ENCODE measurements around the gene HAPSTR1. TPM values are rescaled to one million over a fixed set of nuclear protein-coding genes. Genes with fewer than 3 reads are reported as not detected.

Gene HAPSTR1
- total and polyA plus RNA-seq, 2 of the 13 experiments (the other 11 are each of a cell fraction or from before 2014, with no cell fraction given) = 25.2 to 83.2 TPM

DNA sequence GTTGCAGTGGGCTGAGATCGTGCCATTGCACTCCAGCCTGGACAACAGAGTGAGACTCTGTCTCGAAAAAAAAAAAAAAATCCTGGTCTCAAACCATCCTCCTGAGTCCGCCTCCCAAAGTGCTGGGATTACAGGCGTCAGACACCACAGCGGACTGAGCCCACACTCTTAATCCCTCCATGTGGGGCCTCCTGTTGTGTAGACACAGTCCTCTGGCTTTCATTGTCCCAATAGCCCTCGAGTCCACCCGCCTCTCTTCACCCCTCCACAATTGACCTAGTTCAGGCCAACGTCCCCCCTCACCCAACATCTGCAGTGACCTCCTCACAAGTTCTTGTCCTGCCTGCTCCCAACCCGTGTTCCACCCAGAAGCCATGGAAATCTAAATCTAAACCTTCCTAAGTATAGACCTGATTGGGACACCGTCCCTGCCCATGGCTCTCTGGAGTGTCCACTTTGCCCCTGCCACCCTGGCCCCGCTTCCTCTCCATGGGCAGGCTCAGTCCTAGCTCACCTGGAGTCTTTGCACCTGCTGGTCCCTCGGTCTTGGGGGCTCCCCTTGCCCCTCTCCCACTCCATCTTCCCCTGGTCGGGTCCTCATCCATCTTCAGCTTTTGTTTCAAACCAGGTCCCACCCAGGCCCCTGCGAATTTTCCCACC, 46.7 kb downstream of the HAPSTR1 start:
- H3K36me3 ChIP-seq (replicated peaks in 1 of 2; ENCODE audit: control insufficient read depth in 1 of 2, insufficient read depth in 2 of 2, low read length in 2 of 2) = no peaks in the 10 kb centered on the region
- no peaks in the 10 kb centered on the region for H4K20me1 ChIP-seq (ENCODE audit: insufficient read depth, low read length)
- WGBS (ENCODE audit: low lambda C conversion rate) = 52% methylated on average over 14 of the region's 14 CpGs
- H3K9ac ChIP-seq (ENCODE audit: insufficient read depth, low read depth, low read length) = no peak overlapping the region
- FAIRE-seq (no peak), DNase-seq (ENCODE audit: low spot score) (no peak), ATAC-seq (no peak; the same call in 2 of the 3 replicates)
- ChIA-PET POLR2A (interaction anchor here (1.1 kb wide), 1 partner anchor 46 kb away, joined by 6 read pairs; the partner anchor contains the start of gene HAPSTR1), CTCF (ENCODE audit: low intra/inter-chr PET ratio, low total read pairs) (interaction anchor here (1.2 to 1.5 kb wide), 2 partner anchors 87 to 120 kb away, joined by 3 to 4 read pairs; no protein-coding TSS in a partner anchor)
- H3K27me3 ChIP-seq (ENCODE audit: control insufficient read depth in 1 of 2, insufficient read depth in 2 of 2, low read length in 2 of 2) = peaks cover 6 to 11% of the 10 kb centered on the region in 2 experiments; a peak in 3 of 5 replicates
- H3K4me2 ChIP-seq (ENCODE audit: low read depth, low read length) = no peak overlapping the region
- BruUV-seq (replicated peaks) = no TSS peak
- no peaks in the 10 kb centered on the region for H3K9me3 ChIP-seq (ENCODE audit: low read length)
- in situ Hi-C loops (cut with HindIII; ENCODE audit: extremely low pct_ligation_motif_present, low pct_unique_long_range_greater_than_20kb) (no loop called here), intact Hi-C loops (cut with micrococcal nuclease; ENCODE audit: unreplicated experiment) (loop anchor here (5.0 to 10.0 kb wide), 4 partner anchors 203 to 563 kb away; no protein-coding TSS in a partner anchor)
- H2AFZ ChIP-seq (ENCODE audit: low read length) = no peak overlapping the region
- no peak overlapping the region for H3K27ac ChIP-seq (ENCODE audit: extremely low read length, insufficient read depth, low read length)
- H3K4me1 ChIP-seq (ENCODE audit: insufficient read depth, low read length) = peaks cover 28% of the 10 kb centered on the region
- no peak overlapping the region for H3K4me3 ChIP-seq (replicated peaks in 1 of 3; ENCODE audit: insufficient read depth in 1 of 3, low read depth in 2 of 3, low read length in 3 of 3)
- H3K79me2 ChIP-seq (ENCODE audit: insufficient read depth, low read length) = no peaks in the 10 kb centered on the region
- no peak for TF ChIP-seq PCBP2 (optimal IDR thresholded peaks at IDR 0.05; ENCODE audit: low read depth, low read length, poor library complexity, severe bottlenecking)
- TF ChIP-seq ZNF530 (CRISPR knock-in tag; IDR thresholded peaks at IDR 0.05; ENCODE audit: low read depth) = no peak
- no peak for TF ChIP-seq RXRA (CRISPR knock-in tag; IDR thresholded peaks at IDR 0.05)
- TF ChIP-seq, protein P1, sequence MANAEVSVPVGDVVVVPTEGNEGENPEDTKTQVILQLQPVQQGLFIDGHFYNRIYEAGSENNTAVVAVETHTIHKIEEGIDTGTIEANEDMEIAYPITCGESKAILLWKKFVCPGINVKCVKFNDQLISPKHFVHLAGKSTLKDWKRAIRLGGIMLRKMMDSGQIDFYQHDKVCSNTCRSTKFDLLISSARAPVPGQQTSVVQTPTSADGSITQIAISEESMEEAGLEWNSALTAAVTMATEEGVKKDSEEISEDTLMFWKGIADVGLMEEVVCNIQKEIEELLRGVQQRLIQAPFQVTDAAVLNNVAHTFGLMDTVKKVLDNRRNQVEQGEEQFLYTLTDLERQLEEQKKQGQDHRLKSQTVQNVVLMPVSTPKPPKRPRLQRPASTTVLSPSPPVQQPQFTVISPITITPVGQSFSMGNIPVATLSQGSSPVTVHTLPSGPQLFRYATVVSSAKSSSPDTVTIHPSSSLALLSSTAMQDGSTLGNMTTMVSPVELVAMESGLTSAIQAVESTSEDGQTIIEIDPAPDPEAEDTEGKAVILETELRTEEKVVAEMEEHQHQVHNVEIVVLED (CRISPR knock-in tag; IDR thresholded peaks at IDR 0.05; ENCODE audit: borderline replicate concordance) = no peak
- TF ChIP-seq NFKBIZ (CRISPR knock-in tag; IDR thresholded peaks at IDR 0.05) = no peak
- TF ChIP-seq SMARCC2 (IDR thresholded peaks at IDR 0.05) = no peak
- TF ChIP-seq POLR2AphosphoS5 (IDR thresholded peaks at IDR 0.05; ENCODE audit: low read depth, low read length) = no peak
- TF ChIP-seq, protein P2, sequence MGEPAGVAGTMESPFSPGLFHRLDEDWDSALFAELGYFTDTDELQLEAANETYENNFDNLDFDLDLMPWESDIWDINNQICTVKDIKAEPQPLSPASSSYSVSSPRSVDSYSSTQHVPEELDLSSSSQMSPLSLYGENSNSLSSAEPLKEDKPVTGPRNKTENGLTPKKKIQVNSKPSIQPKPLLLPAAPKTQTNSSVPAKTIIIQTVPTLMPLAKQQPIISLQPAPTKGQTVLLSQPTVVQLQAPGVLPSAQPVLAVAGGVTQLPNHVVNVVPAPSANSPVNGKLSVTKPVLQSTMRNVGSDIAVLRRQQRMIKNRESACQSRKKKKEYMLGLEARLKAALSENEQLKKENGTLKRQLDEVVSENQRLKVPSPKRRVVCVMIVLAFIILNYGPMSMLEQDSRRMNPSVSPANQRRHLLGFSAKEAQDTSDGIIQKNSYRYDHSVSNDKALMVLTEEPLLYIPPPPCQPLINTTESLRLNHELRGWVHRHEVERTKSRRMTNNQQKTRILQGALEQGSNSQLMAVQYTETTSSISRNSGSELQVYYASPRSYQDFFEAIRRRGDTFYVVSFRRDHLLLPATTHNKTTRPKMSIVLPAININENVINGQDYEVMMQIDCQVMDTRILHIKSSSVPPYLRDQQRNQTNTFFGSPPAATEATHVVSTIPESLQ (CRISPR knock-in tag; conservative IDR thresholded peaks at IDR 0.05) = no peak
- TF ChIP-seq THYN1 (CRISPR knock-in tag; IDR thresholded peaks at IDR 0.05; ENCODE audit: borderline replicate concordance, low read depth) = no peak
- TF ChIP-seq, protein P3, sequence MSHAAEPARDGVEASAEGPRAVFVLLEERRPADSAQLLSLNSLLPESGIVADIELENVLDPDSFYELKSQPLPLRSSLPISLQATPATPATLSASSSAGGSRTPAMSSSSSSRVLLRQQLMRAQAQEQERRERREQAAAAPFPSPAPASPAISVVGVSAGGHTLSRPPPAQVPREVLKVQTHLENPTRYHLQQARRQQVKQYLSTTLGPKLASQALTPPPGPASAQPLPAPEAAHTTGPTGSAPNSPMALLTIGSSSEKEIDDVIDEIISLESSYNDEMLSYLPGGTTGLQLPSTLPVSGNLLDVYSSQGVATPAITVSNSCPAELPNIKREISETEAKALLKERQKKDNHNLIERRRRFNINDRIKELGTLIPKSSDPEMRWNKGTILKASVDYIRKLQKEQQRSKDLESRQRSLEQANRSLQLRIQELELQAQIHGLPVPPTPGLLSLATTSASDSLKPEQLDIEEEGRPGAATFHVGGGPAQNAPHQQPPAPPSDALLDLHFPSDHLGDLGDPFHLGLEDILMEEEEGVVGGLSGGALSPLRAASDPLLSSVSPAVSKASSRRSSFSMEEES (CRISPR knock-in tag; IDR thresholded peaks at IDR 0.05) = no peak
- TF ChIP-seq CAMTA2 (CRISPR knock-in tag; IDR thresholded peaks at IDR 0.05; ENCODE audit: borderline replicate concordance) = no peak
- TF ChIP-seq SRSF4 (IDR thresholded peaks at IDR 0.05; ENCODE audit: low read depth, low read length, poor library complexity, severe bottlenecking) = no peak
- no peak for TF ChIP-seq ZNF207 (IDR thresholded peaks at IDR 0.05; ENCODE audit: borderline replicate concordance)
- no peak for TF ChIP-seq ZNF883 (CRISPR knock-in tag; IDR thresholded peaks at IDR 0.05; ENCODE audit: not compliant biosample characterization)
- no peak for TF ChIP-seq THAP11 (CRISPR knock-in tag; IDR thresholded peaks at IDR 0.05)
- TF ChIP-seq MXI1 (IDR thresholded peaks at IDR 0.05; ENCODE audit: borderline replicate concordance, low read depth, low read length) = no peak
- TF ChIP-seq EP300 (IDR thresholded peaks at IDR 0.05; ENCODE audit: low read depth in 2 of 2, low read length in 2 of 2) = no peak
- TF ChIP-seq EP300 (CRISPR knock-in tag; IDR thresholded peaks at IDR 0.05; ENCODE audit: borderline replicate concordance) = no peak
- 0 out of 4 replicates have a peak, but pooled peaks of 1 of the 2 experiments have one; percentile 37 for TF ChIP-seq KLF16 (CRISPR knock-in tag; IDR thresholded peaks at IDR 0.05)
